Measurements from ENCODE around the gene PTPRT. TPM values are rescaled to one million over a fixed set of nuclear protein-coding genes. Genes with fewer than 3 reads are reported as not detected.
"Not testable (repeated sequence)": the region's sequence is repeated elsewhere in the genome, so short reads cannot be mapped to it uniquely, and the experiment has no call there.

Gene PTPRT
- total RNA-seq, 1 donor from 2014 or later: 0.10 TPM

GRCh38 chr20:43188861-43189553 lies 699 bp downstream of the PTPRT start:
- intact Hi-C loops (cut with micrococcal nuclease): no loop called here
- no peak for ATAC-seq
- DNase-seq: no peak

GRCh38 chr20:43188234-43188653 lies 1.5 kb downstream of the PTPRT start:
- intact Hi-C loops (cut with micrococcal nuclease): no loop called here
- no peak for ATAC-seq

GRCh38 chr20:43187476-43188233 lies 2.1 kb downstream of the PTPRT start:
- intact Hi-C loops (cut with micrococcal nuclease): no loop called here
- ATAC-seq (peak; percentile 64), DNase-seq (peak; percentile 81)

More at GRCh38 chr20:43188234-43188653, 1.5 kb downstream of the PTPRT start:
- no peak for DNase-seq

- ATAC-seq (no peak), DNase-seq (no peak)
- intact Hi-C loops (cut with micrococcal nuclease): no loop called here
Measured at GRCh38 chr20:43186312-43186711, 3.4 kb downstream of the PTPRT start.

- DNase-seq: no peak
- ATAC-seq: no peak
- intact Hi-C loops (cut with micrococcal nuclease): no loop called here
Measured at GRCh38 chr20:43185901-43186300, 3.8 kb downstream of the PTPRT start.

- ATAC-seq: no peak
Measured at GRCh38 chr20:43183536-43184070, 6.1 kb downstream of the PTPRT start.

GRCh38 chr20:43178080-43178479 lies 11.6 kb downstream of the PTPRT start:
- DNase-seq (no peak), ATAC-seq (peak; percentile 14)
- intact Hi-C loops (cut with micrococcal nuclease): no loop called here

More at GRCh38 chr20:43183536-43184070, 6.1 kb downstream of the PTPRT start:
- intact Hi-C loops (cut with micrococcal nuclease): no loop called here
- no peak for DNase-seq

- intact Hi-C loops (cut with micrococcal nuclease): no loop called here
- no peak for ATAC-seq
- no peak for DNase-seq
Measured at GRCh38 chr20:43176726-43177125, 13.0 kb downstream of the PTPRT start.

GRCh38 chr20:43171930-43172329 lies 17.8 kb downstream of the PTPRT start:
- intact Hi-C loops (cut with micrococcal nuclease): no loop called here
- DNase-seq (no peak), ATAC-seq (no peak)

- intact Hi-C loops (cut with micrococcal nuclease): no loop called here
- ATAC-seq (no peak), DNase-seq (no peak)
Measured at GRCh38 chr20:43170771-43171170, 18.9 kb downstream of the PTPRT start.

- ATAC-seq: no peak
- intact Hi-C loops (cut with micrococcal nuclease): no loop called here
Measured at GRCh38 chr20:43167615-43168014, 22.1 kb downstream of the PTPRT start.

GRCh38 chr20:43167021-43167420 lies 22.7 kb downstream of the PTPRT start:
- DNase-seq (no peak), ATAC-seq (no peak)
- intact Hi-C loops (cut with micrococcal nuclease): no loop called here

More at GRCh38 chr20:43167615-43168014, 22.1 kb downstream of the PTPRT start:
- no peak for DNase-seq

GRCh38 chr20:43165611-43166010 lies 24.1 kb downstream of the PTPRT start:
- ATAC-seq (no peak), DNase-seq (no peak)
- intact Hi-C loops (cut with micrococcal nuclease): no loop called here

GRCh38 chr20:43164736-43165135 lies 25.0 kb downstream of the PTPRT start:
- intact Hi-C loops (cut with micrococcal nuclease): not testable (repeated sequence)
- ATAC-seq (peak; percentile 38), DNase-seq (peak; percentile 41)

GRCh38 chr20:43161716-43162115 lies 28.0 kb downstream of the PTPRT start:
- intact Hi-C loops (cut with micrococcal nuclease): no loop called here
- no peak for ATAC-seq
- DNase-seq: no peak

- ATAC-seq: no peak
- intact Hi-C loops (cut with micrococcal nuclease): no loop called here
- no peak for DNase-seq
Measured at GRCh38 chr20:43160941-43161340, 28.8 kb downstream of the PTPRT start.

GRCh38 chr20:43159994-43160393 lies 29.7 kb downstream of the PTPRT start:
- no peak for DNase-seq
- ATAC-seq: no peak
- intact Hi-C loops (cut with micrococcal nuclease): no loop called here

- DNase-seq (no peak), ATAC-seq (no peak)
- intact Hi-C loops (cut with micrococcal nuclease): no loop called here
Measured at GRCh38 chr20:43155366-43156100, 34.2 kb downstream of the PTPRT start.

- ATAC-seq: no peak
- no peak for DNase-seq
- intact Hi-C loops (cut with micrococcal nuclease): no loop called here
Measured at GRCh38 chr20:43151901-43152300, 37.8 kb downstream of the PTPRT start.

GRCh38 chr20:43151256-43151655 lies 38.5 kb downstream of the PTPRT start:
- intact Hi-C loops (cut with micrococcal nuclease): no loop called here
- ATAC-seq: no peak
- DNase-seq: no peak

All from left ventricle myocardium superior (tissue), 1 donor.